Urinary bladder (tissue), 4 donors: ENCODE results near the gene AGAP1. TPM values are rescaled to one million over a fixed set of nuclear protein-coding genes. Genes with fewer than 3 reads are reported as not detected.

Experiments
- DNase-seq: peaks from one replicate; pipeline ENCODE4 v3.0.0-alpha.2; 2015; ENCODE audit errors: extremely low spot score
- H3K27ac ChIP-seq: one replicate; pipeline ENCODE4 v1.5.1; 2013; ENCODE audit warnings: low read depth, mild to moderate bottlenecking, moderate library complexity
- H3K36me3 ChIP-seq: one replicate; pipeline ENCODE4 v1.6.1; 2013; ENCODE audit warnings: mild to moderate bottlenecking, moderate library complexity; ENCODE audit not compliant: insufficient read depth
- H3K4me1 ChIP-seq: one replicate; pipeline ENCODE4 v1.6.1; 2013; ENCODE audit warnings: mild to moderate bottlenecking, moderate library complexity; ENCODE audit not compliant: insufficient read depth
- H3K4me3 ChIP-seq: one replicate; pipeline ENCODE4 v1.5.1; 2013; ENCODE audit warnings: low read depth, low read length
- WGBS: extraction: QIAGEN DNeasy Blood & Tissue Kit; methylation state at CpG from one replicate; pipeline ENCODE4 v1.1.7; 2013; 5-methylcytosine and 5-hydroxymethylcytosine counted together
- polyA plus RNA-seq: library from polyadenylated mRNA; stranded (reverse); fragments of 200-250 nt; gene quantifications from one replicate; pipeline ENCODE4 v1.2.3, GENCODE V29; 2013
- total RNA-seq: library from RNA; depleted of rRNA; stranded (reverse); fragments of >200 nt; gene quantifications from one replicate; pipeline ENCODE4 v1.2.3, GENCODE V29; 2014
- donor health status: healthy with polysubstance abuse.
- donor health status: healthy.

The AGAP1 gene
- total and polyA plus RNA-seq, 2 donors = 12.8 to 24.7 TPM

DNA sequence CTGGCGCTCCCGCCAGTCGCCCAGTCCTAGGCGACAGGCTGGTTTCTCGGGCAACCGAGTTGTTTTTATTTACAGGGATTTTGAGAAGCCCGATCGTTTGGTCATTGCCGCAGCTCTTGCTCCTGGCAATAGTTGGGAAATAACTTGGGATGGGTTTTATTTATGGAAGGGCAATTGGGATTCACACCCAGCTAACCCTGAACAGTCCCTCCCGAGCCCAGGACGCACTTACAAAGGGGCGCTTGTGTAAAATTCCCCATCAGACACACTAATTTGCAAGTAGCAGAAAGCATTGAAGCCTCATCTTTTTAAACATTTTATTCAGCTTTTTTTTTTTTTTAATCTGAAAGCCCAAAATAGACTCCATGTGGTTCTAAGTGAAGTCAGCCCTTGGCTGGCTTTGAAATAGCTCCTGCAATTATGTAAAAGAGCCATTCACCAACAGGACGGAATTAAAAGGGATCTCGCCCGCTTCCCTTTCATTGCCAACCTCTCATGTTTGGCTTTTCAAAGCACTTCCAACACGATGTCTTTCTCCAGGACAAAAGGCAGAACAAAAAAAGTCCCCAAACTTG lies 677.9 kb downstream of the AGAP1 start:
- peaks cover 3% of the 10 kb centered on the region for H3K4me1 ChIP-seq
- no peaks in the 10 kb centered on the region for H3K36me3 ChIP-seq
- no peak for DNase-seq
- 11% methylated on average over 16 of the region's 16 CpGs for WGBS
- no peak overlapping the region for H3K4me3 ChIP-seq
- H3K27ac ChIP-seq = no peak overlapping the region

DNA sequence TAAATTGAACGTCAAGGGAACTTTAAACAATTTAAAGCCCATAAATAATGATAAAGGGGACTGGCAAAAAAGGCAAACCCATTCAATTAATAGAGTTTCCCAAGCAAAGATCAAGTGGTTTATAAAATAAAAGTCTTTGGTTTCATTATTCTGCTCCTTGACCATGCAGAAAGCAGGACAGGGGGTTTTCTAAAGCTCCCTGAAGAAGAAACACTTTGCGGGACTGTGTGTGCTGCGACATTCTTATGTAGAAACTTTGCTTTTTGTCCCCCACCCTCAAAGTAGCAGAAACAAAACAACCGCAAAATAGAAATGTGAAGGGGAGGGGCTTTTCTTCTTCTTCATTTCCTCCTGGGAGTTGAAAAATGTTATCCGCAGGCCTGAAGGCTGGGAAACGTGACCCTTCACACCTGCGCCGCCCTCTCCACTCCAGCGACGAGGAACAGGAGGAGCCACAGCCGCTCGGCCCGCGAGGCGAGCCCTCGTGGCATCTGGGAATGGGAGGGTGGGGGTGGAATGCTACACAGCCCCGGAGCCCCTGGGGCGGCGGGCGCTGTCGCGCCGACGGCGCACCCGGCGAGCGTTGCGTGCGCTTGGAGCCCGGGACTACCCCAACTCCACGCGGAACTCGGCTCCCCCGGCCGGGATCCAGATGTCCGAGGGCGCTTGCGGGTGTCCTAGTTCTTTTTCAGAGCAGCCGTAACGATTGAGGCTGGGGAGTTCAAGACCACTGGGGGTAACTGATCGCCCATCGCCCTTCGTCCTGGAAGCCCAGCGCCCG lies 678.6 kb downstream of the AGAP1 start:
- Histone ChIP-seq H3K4me3 (no peak overlapping the region), H3K4me1 (peaks cover 3% of the 10 kb centered on the region), H3K27ac (no peak overlapping the region), H3K36me3 (no peaks in the 10 kb centered on the region)
- WGBS = 4% methylated on average over 46 of the region's 46 CpGs
- DNase-seq = no peak

DNA sequence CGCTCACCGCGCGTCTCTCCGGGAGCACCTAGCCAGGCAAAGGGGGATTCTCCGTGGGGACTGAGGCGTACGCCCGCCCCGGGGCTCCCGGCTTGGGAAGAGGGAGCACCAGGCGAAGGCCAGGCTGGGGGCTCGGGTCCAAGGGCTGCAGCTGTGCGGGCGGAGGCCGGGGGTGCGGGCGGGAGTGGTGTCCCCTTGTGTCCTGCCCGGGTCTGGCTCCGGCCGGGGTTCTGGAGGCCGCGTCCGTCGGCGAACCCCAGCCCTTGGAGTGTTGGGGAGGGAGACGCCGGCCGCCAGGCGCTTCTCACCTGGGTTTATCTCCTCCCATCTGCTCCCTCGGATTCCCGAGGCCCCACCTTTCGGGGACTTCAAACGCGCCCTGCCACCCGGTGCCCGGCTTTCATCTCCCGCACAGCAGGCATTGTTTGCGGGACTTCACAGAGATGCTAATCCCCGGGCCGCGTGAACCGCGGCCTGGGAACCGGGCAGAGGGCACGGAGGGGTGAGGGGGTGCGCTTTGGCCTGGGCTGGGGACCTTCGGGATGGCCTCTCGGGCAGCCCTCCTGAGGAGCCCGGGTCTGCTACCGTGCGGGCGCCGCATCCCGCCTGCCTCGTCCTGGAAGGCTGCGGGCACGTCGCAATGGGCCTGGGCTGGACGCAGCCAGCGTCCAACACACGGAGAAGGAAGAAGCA lies 679.3 kb downstream of the AGAP1 start:
- H3K4me3 ChIP-seq = no peak overlapping the region
- WGBS = 5% methylated on average over 62 of the region's 62 CpGs
- no peaks in the 10 kb centered on the region for H3K4me1 ChIP-seq
- no peaks in the 10 kb centered on the region for H3K36me3 ChIP-seq
- DNase-seq = no peak
- no peak overlapping the region for H3K27ac ChIP-seq

DNA sequence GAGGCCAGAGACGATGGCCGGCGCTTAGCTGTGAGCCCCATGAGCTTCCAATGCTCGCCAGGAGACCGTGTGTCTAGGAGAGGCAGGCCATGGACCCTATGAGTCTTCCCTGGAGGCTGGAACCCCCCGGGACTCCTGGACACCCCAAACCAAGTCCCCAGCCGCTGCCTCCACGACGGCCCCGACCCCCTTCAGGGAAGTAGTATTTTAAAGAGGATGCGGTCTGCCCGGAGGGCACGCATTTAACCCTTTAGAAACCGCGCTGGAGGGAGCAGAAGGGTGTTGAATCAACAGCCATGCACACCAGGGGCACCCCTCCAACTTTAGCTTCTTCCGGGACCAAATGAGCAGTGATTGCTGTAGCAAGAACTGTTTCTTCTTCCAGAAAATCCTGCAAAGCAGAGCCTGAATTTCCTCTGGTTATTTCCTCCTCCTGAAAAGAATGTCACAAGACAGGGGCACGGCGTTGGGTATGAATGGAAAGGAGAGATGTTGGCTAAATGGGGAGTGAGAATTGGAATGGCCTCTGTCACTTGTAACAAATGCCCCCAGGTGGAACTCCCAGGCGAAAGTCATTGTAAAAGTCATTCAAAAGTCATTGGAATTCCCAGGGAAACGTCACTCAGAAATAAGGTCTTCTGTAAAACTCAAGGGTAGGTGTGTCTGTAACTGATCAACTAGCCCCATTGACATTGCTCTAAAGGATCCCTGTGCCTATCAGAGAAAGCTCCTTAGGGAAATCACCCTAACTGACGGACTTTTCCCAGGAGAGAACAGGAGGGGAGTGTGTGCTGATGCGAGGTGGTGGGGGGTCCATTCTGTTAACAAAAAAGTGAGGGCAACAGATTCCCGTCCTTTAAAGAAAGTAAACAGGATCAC lies 680.1 kb downstream of the AGAP1 start:
- Histone ChIP-seq H3K4me3 (no peak overlapping the region), H3K36me3 (no peaks in the 10 kb centered on the region), H3K4me1 (no peaks in the 10 kb centered on the region), H3K27ac (no peak overlapping the region)
- no peak for DNase-seq
- 11% methylated on average over 23 of the region's 23 CpGs for WGBS

DNA sequence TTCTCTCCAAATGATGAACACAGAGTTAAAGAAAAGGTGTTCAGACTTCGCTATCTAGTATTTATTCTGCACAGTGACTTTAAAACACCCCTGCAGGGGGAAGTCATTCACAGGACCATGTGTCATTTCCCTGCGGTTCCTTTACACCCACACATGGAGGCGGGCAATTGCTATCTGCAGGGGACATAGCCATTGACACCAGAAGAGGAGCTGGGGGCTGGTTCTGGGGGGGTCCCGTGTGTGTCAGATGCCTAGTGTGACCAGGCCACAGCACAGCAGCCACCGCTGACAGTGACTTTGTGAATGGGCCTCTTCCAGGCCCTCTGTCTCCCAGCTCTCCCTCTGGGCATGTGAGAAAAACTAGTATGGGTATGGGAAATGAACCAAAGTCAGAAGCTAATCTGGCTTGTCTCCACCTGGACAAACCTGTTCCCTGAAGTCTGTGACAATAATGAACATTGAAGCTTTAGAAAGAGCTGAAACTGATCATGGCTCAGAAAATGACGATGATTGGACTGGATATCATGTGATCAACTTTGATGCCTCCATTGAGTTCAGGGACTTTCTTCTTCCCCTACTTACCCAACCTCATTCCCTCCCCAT lies 681.8 kb downstream of the AGAP1 start:
- Histone ChIP-seq H3K27ac (no peak overlapping the region), H3K4me3 (no peak overlapping the region), H3K36me3 (no peaks in the 10 kb centered on the region), H3K4me1 (no peaks in the 10 kb centered on the region)
- 62% methylated on average over 6 of the region's 6 CpGs for WGBS
- no peak for DNase-seq

DNA sequence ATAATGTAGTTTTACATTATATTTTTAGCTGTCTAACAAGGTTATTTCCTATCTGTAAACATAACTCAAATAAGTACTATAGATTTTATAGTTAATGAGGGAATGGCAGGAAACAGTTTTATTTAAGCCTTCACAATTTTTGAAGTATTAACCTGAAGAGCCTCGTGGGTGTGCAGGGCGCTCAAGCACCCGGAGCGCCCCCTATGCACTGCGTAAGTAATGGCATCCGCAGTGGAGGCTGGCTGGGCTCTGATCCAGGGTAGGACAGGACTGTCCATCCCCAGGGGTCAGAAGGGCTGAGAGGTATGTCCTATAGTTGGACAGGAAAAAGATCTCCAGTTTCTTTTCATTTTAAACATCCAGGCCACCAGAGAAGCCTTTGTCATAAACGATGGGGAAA lies 682.6 kb downstream of the AGAP1 start:
- H3K4me1 ChIP-seq = no peaks in the 10 kb centered on the region
- H3K4me3 ChIP-seq = no peak overlapping the region
- no peaks in the 10 kb centered on the region for H3K36me3 ChIP-seq
- 20% methylated on average over 7 of the region's 7 CpGs for WGBS
- DNase-seq = no peak
- H3K27ac ChIP-seq = no peak overlapping the region

DNA sequence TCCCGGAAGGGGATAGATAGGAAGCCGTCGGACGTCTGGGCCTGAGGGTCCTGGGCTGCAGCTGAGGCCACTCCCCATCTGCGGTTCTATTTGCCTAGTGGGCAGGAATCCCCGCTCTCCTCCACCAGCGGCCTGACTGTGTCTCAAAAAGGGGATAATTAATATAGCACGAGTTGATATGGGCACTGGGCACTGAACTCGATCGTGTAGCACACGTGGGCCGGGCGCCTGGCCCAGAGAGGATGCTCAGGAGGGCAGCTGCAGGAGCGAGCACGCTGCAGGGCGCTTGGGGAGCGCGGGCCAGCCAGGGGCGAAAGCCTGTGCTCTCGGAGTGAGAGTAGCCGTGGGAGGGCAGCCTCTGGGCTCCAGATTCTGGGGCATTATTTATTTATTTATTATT lies 683.1 kb downstream of the AGAP1 start:
- no peaks in the 10 kb centered on the region for H3K36me3 ChIP-seq
- H3K4me3 ChIP-seq = no peak overlapping the region
- no peak overlapping the region for H3K27ac ChIP-seq
- H3K4me1 ChIP-seq = no peaks in the 10 kb centered on the region
- no peak for DNase-seq
- 55% methylated on average over 21 of the region's 21 CpGs for WGBS

DNA sequence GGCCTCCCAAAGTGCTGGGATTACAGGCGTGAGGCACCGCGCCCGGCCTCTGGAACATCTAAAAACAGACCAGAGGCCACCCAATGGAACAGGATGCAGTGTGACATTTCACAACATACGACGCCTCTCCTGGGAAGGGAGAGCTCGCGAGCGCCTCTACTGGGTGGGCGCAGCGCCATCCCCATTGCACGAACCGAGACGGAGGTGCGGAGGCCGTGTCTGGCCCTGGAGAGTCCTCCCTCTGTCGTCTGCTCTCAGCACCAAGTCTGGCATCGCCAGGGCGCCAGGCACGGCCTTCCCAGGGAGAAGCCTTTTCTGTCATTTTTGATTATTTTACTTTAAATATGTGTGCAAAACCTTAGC lies 683.7 kb downstream of the AGAP1 start:
- Histone ChIP-seq H3K4me1 (no peaks in the 10 kb centered on the region), H3K36me3 (no peaks in the 10 kb centered on the region), H3K27ac (no peak overlapping the region), H3K4me3 (no peak overlapping the region)
- 13% methylated on average over 20 of the region's 20 CpGs for WGBS
- no peak for DNase-seq

DNA sequence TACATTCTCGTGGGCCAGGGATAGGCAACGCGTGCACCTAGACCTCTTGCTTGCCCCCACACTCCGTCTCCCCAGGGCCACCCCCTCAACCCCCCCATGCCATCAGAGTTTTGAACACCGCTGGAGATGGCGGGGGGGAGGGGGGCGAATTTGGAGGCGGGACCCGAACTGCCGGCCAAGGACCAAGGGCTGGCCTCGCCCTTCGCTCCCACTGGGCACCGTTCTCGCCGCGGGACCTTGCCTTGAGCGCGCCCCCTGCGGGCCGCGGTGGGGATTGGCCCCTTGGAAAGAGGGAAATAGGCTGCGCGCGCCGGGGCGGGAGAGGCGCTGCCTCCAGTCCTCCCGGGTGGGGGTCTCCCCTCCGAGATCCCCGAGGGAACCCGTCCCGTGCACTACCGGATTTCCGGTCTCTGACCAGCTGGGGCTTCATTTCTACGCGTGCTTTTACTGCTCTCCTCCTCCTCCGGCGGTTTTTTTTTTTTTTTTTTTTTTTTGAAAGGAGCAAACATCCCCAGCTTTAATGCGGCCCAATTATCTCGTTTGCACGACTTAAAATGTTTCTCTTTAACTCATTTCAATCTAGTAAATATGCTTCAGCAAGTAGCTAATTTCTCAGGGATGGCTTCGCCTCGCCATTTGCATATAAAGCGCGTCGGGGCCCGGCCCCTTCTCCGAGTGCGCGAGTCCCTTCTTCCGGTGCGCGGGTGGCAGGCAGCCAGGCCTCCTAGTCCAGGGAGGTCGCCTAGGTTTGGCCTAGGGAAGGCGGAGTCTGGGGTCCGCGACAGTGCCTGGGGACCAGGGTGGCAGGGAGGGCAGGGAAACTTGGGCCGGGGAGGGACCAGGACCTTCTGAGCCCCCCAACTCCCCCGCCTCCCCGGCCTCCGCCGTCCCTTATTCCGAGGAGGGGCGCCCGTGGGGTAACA lies 684.4 kb downstream of the AGAP1 start:
- Histone ChIP-seq H3K27ac (no peak overlapping the region), H3K36me3 (no peaks in the 10 kb centered on the region), H3K4me1 (no peaks in the 10 kb centered on the region), H3K4me3 (no peak overlapping the region)
- WGBS = 2% methylated on average over 65 of the region's 65 CpGs
- no peak for DNase-seq

DNA sequence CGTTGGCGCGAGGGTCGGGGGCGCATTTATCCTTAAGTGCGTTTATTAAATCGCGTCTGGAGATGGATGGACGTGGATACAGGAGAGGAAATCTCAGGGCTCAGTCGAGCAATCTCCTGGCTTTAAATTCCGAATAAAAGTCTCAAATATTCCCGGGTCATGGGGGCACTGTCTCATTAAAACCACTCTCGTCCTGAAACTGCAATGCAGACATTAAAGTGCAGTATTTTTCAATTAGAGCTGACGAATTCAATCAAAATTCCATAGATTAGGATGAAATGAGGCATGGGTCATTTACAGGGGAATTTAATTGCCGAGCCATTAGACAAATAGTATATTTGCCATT lies 685.0 kb downstream of the AGAP1 start:
- no peaks in the 10 kb centered on the region for H3K36me3 ChIP-seq
- no peak overlapping the region for H3K27ac ChIP-seq
- no peaks in the 10 kb centered on the region for H3K4me1 ChIP-seq
- no peak for DNase-seq
- no peak overlapping the region for H3K4me3 ChIP-seq
- WGBS = 4% methylated on average over 15 of the region's 15 CpGs

DNA sequence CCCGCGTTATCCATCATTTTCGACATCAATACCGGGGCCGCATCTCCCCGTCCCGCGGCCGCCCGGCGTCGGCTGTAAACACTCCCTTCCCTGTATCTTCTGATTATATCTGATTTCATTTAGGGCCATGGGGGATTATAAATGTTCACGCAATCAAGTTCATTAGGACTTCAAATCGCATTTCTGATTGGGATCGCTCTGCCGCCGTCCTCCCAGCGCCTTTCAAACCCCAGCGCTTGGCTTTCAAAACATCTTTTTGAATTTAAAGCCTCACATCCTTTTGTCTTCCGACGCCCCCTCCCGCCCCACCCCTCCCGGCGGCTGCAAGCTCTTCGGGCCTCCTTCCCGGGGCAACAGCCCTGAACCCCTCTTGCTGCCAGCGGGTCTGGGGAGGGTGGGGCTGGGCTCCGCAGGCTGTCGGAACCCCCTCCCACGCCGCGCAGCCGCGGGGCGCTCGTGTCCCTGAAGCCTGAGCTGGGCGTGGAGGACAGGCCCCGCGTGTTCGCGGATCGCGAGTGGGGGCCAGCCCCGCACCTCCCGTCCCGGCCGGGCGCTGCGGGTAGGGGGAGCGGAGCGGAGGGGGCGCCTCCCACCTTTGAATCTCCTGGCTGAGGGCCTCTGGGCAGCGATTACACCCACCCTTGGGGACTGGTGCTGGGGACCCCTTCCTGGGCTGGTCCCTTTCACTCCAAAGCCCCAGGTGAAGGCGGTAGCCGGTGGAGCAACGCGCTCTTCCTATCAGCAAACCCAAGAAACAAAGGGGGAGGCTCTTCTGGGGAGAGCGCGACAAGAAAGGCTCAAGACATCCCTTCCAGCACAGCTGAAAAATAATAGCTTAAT lies 685.6 kb downstream of the AGAP1 start:
- whole genome bisulfite sequencing = 4% methylated on average over 59 of the region's 59 CpGs

More for the DNA sequence above, 685.6 kb downstream of the AGAP1 start:
- no peak for DNase-seq
- Histone ChIP-seq H3K27ac (no peak overlapping the region), H3K36me3 (no peaks in the 10 kb centered on the region), H3K4me3 (no peak overlapping the region), H3K4me1 (no peaks in the 10 kb centered on the region)
